ENCODE results near the gene HMGCS2.

- TF ChIP-seq CTCF (IDR thresholded peaks at IDR 0.05; ENCODE audit: low read depth, low read length) (no peak), EZH2phosphoT487 (IDR thresholded peaks at IDR 0.05; ENCODE audit: low read depth) (no peak)
Measured at GRCh38 chr1:119764220-119764619, 4.5 kb downstream of the HMGCS2 start.

Measured in OCI-LY3 (cell line).